ENCODE results near the gene EFNA5. TPM values are rescaled to one million over a fixed set of nuclear protein-coding genes. Genes with fewer than 3 reads are reported as not detected.

EFNA5 gene
- total and polyA plus RNA-seq, 4 donors = 0.14 to 0.93 (median 0.54) TPM

DNA sequence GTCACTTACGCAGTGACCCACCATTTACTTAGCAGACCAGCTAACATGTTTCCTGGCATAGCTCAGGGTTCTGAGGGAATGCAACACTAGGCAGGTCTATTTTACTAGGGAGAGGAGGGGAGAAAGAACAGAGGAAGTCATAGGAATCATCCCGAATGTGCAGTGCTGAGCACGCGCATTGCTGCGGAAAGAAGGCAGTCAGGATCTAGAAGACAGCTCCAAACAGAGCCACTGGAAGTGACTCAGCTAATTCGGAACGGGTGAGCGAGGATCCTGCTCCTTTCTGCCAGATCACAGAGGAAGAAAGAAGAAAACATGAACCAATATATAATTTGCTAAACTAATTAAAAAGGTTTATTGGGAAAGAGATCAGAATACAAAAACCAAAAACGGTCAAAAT, 339.8 kb downstream of the EFNA5 start:
- no peak overlapping the region for H3K27ac ChIP-seq (ENCODE audit: low read depth in 1 of 2, low read length in 2 of 2)
- TF ChIP-seq JUND (IDR thresholded peaks at IDR 0.05) = no peak
- no peak for TF ChIP-seq GABPA (IDR thresholded peaks at IDR 0.05 in 1 of 2, conservative IDR thresholded peaks at IDR 0.05 in 1 of 2)
- TF ChIP-seq, protein P1, sequence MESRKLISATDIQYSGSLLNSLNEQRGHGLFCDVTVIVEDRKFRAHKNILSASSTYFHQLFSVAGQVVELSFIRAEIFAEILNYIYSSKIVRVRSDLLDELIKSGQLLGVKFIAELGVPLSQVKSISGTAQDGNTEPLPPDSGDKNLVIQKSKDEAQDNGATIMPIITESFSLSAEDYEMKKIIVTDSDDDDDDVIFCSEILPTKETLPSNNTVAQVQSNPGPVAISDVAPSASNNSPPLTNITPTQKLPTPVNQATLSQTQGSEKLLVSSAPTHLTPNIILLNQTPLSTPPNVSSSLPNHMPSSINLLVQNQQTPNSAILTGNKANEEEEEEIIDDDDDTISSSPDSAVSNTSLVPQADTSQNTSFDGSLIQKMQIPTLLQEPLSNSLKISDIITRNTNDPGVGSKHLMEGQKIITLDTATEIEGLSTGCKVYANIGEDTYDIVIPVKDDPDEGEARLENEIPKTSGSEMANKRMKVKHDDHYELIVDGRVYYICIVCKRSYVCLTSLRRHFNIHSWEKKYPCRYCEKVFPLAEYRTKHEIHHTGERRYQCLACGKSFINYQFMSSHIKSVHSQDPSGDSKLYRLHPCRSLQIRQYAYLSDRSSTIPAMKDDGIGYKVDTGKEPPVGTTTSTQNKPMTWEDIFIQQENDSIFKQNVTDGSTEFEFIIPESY (IDR thresholded peaks at IDR 0.05) = no peak
- TF ChIP-seq HNF4G (IDR thresholded peaks at IDR 0.05) = no peak
- H3K9me3 ChIP-seq (ENCODE audit: control insufficient read depth in 4 of 4, low read length in 3 of 4) = no peaks in the 10 kb centered on the region
- H3K4me1 ChIP-seq (ENCODE audit: control insufficient read depth in 4 of 4, insufficient read depth in 4 of 4, low read length in 3 of 4) = no peaks in the 10 kb centered on the region
- no peak for DNase-seq (ENCODE audit: low spot score)
- H3K36me3 ChIP-seq (ENCODE audit: control insufficient read depth in 4 of 4, insufficient read depth in 3 of 4, low read depth in 1 of 4, low read length in 3 of 4) = no peaks in the 10 kb centered on the region
- H3K27me3 ChIP-seq (ENCODE audit: control insufficient read depth in 4 of 4, insufficient read depth in 4 of 4, low read length in 3 of 4) = no peaks in the 10 kb centered on the region
- no peak overlapping the region for H3K9ac ChIP-seq (ENCODE audit: low read depth in 1 of 2, low read length in 2 of 2)
- H3K4me3 ChIP-seq (ENCODE audit: low read depth in 1 of 3, low read length in 3 of 3) = no peak overlapping the region
- 84% methylated on average over 9 of the region's 9 CpGs for WGBS

DNA sequence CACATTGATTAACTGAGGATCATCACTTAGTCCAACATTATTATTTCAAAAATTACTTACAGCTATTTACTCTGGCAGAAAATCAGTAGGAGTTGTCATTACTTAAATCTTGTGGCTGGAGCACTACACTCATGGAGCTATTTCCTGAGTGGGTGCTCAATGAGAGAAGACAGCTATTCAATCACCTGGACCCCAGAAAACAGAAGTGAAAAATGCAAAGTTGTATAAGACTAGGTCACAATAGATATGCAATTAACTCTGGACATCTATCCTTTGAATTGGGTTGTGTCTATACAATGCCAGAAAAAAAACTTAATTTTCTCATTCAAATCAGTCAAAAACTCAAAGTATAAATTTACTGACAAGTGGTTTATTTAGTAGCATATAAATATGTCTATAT, 340.9 kb downstream of the EFNA5 start:
- Histone ChIP-seq H3K4me3 (ENCODE audit: low read depth in 1 of 3, low read length in 3 of 3) (no peak overlapping the region), H3K9me3 (ENCODE audit: control insufficient read depth in 4 of 4, low read length in 3 of 4) (no peaks in the 10 kb centered on the region), H3K27me3 (ENCODE audit: control insufficient read depth in 4 of 4, insufficient read depth in 4 of 4, low read length in 3 of 4) (no peaks in the 10 kb centered on the region), H3K4me1 (ENCODE audit: control insufficient read depth in 4 of 4, insufficient read depth in 4 of 4, low read length in 3 of 4) (no peaks in the 10 kb centered on the region), H3K27ac (ENCODE audit: low read depth in 1 of 2, low read length in 2 of 2) (no peak overlapping the region), H3K36me3 (ENCODE audit: control insufficient read depth in 4 of 4, insufficient read depth in 3 of 4, low read depth in 1 of 4, low read length in 3 of 4) (no peaks in the 10 kb centered on the region), H3K9ac (ENCODE audit: low read depth in 1 of 2, low read length in 2 of 2) (no peak overlapping the region)
- no peak for TF ChIP-seq RXRA (IDR thresholded peaks at IDR 0.05)
- no peak for TF ChIP-seq YY1 (IDR thresholded peaks at IDR 0.05)
- no peak for TF ChIP-seq SP1 (IDR thresholded peaks at IDR 0.05)
- TF ChIP-seq HNF4G (IDR thresholded peaks at IDR 0.05) = no peak
- no peak for TF ChIP-seq GABPA (IDR thresholded peaks at IDR 0.05 in 1 of 2, conservative IDR thresholded peaks at IDR 0.05 in 1 of 2)
- TF ChIP-seq, protein P2, sequence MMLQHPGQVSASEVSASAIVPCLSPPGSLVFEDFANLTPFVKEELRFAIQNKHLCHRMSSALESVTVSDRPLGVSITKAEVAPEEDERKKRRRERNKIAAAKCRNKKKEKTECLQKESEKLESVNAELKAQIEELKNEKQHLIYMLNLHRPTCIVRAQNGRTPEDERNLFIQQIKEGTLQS (IDR thresholded peaks at IDR 0.05) = no peak
- TF ChIP-seq FOXA2 (IDR thresholded peaks at IDR 0.05) = no peak
- TF ChIP-seq EGR1 (IDR thresholded peaks at IDR 0.05; ENCODE audit: low read depth in 2 of 2) = no peak
- TF ChIP-seq TAF1 (conservative IDR thresholded peaks at IDR 0.05) = no peak
- TF ChIP-seq NR2F2 (IDR thresholded peaks at IDR 0.05) = no peak
- TF ChIP-seq MAX (IDR thresholded peaks at IDR 0.05) = no peak
- TF ChIP-seq HNF4A (conservative IDR thresholded peaks at IDR 0.05) = no peak
- no peak for TF ChIP-seq RAD21 (IDR thresholded peaks at IDR 0.05)
- TF ChIP-seq, protein P3, sequence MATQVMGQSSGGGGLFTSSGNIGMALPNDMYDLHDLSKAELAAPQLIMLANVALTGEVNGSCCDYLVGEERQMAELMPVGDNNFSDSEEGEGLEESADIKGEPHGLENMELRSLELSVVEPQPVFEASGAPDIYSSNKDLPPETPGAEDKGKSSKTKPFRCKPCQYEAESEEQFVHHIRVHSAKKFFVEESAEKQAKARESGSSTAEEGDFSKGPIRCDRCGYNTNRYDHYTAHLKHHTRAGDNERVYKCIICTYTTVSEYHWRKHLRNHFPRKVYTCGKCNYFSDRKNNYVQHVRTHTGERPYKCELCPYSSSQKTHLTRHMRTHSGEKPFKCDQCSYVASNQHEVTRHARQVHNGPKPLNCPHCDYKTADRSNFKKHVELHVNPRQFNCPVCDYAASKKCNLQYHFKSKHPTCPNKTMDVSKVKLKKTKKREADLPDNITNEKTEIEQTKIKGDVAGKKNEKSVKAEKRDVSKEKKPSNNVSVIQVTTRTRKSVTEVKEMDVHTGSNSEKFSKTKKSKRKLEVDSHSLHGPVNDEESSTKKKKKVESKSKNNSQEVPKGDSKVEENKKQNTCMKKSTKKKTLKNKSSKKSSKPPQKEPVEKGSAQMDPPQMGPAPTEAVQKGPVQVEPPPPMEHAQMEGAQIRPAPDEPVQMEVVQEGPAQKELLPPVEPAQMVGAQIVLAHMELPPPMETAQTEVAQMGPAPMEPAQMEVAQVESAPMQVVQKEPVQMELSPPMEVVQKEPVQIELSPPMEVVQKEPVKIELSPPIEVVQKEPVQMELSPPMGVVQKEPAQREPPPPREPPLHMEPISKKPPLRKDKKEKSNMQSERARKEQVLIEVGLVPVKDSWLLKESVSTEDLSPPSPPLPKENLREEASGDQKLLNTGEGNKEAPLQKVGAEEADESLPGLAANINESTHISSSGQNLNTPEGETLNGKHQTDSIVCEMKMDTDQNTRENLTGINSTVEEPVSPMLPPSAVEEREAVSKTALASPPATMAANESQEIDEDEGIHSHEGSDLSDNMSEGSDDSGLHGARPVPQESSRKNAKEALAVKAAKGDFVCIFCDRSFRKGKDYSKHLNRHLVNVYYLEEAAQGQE (IDR thresholded peaks at IDR 0.05) = no peak
- TF ChIP-seq FOXA1 (IDR thresholded peaks at IDR 0.05) = no peak
- no peak for TF ChIP-seq CTCF (IDR thresholded peaks at IDR 0.05; ENCODE audit: low read depth, low read length, missing input control)
- DNase-seq (ENCODE audit: low spot score) = no peak

Measured in liver (tissue), 9 donors.